GM20000 (cell line): Measurements from ENCODE around the gene NDUFA3.

Experiments used
- DNase-seq: peaks from one replicate; pipeline ENCODE4 v3.0.0; 2012; ENCODE audit warnings: low spot score
- TF ChIP-seq, protein P1 (sequence below): IDR thresholded peaks from 2 replicates; pipeline ENCODE4 v1.5.1; 2012; ENCODE audit warnings: mild to moderate bottlenecking, control low read depth; ENCODE audit errors: extremely low read depth, missing control alignments

NDUFA3 gene

DNA sequence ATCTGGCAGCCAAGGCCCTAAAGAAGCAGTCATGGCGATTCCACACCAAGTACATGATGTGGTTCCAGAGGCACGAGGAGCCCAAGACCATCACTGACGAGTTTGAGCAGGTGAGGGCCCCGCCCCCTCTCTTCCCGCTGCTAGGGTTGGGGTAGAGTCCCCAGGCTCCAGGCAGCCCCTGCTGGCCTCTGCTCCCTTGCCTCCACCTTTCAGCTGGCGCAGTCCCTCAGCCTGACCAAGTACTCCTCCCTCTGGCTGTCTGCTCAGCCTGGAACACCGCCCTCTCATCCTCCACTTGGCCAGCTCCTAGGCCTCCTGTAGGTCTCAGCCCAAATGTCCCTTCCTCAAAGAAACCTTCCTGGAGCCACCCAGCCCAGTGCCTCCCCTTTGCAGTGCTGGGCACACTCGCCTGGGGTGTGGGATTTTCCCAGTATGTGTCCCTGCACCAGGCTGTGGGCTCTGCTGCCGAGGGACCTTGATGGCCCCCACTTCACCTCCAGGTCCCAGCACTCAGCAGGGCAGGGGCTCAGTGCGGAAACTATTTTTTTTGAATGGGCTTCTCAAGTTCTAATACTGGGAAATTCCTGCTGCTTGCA lies 51.2 kb downstream of the NDUFA3 start:
- no peak for DNase-seq
- TF ChIP-seq, protein P1, sequence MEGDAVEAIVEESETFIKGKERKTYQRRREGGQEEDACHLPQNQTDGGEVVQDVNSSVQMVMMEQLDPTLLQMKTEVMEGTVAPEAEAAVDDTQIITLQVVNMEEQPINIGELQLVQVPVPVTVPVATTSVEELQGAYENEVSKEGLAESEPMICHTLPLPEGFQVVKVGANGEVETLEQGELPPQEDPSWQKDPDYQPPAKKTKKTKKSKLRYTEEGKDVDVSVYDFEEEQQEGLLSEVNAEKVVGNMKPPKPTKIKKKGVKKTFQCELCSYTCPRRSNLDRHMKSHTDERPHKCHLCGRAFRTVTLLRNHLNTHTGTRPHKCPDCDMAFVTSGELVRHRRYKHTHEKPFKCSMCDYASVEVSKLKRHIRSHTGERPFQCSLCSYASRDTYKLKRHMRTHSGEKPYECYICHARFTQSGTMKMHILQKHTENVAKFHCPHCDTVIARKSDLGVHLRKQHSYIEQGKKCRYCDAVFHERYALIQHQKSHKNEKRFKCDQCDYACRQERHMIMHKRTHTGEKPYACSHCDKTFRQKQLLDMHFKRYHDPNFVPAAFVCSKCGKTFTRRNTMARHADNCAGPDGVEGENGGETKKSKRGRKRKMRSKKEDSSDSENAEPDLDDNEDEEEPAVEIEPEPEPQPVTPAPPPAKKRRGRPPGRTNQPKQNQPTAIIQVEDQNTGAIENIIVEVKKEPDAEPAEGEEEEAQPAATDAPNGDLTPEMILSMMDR, result no peak

GRCh38 chr19:54154603-54155345 lies 52.1 kb downstream of the NDUFA3 start:
- no peak for DNase-seq
- TF ChIP-seq, protein P1, result no peak

GRCh38 chr19:54155694-54156093 lies 53.0 kb downstream of the NDUFA3 start:
- TF ChIP-seq, protein P1, result no peak

GRCh38 chr19:54156490-54156889 lies 53.8 kb downstream of the NDUFA3 start:
- no peak for DNase-seq
- TF ChIP-seq, protein P1, result no peak

More at GRCh38 chr19:54155694-54156093, 53.0 kb downstream of the NDUFA3 start:
- DNase-seq, result no peak

DNA sequence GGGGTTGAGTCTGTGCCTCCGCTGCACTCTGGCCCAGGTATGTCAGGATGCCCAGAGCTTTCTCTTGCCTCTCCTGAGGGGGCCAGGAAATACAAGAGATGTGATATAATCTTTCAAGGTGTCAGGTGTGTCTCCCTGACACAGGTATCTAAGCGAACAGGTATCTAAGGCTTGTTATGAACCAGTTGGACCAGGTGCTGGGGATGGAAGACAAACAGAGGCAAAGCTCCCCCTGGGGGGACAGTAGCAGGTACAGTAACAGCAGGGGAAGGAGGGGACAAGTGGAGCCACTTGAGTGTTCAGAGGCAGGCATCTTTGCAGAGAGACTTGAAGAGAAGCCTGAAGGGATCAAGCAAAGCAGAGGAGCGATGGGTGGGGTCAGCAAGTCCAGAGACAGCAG lies 54.3 kb downstream of the NDUFA3 start:
- DNase-seq, result no peak
- TF ChIP-seq, protein P1, result no peak
